ENCODE data around the gene CNTN2.
A peak's percentile ranks its signal among the peaks of the same experiment; 100 is the strongest.

CNTN2 gene

GRCh38 chr1:205068001-205068400, 25.0 kb downstream of the CNTN2 start:
- Histone ChIP-seq H3K36me3 (no peaks in the 10 kb centered on the region), H3K27ac (no peak overlapping the region), H3K4me3 (ENCODE audit: low read depth, low read length) (no peak overlapping the region), H3K9me3 (ENCODE audit: severe bottlenecking) (no peaks in the 10 kb centered on the region), H3K27me3 (ENCODE audit: insufficient read depth, low read depth, severe bottlenecking) (no peaks in the 10 kb centered on the region)
- peak; percentile 8 for DNase-seq
- TF ChIP-seq CTCF (IDR thresholded peaks at IDR 0.05; ENCODE audit: low read depth, low read length), result no peak

GRCh38 chr1:205068457-205069040, 25.5 kb downstream of the CNTN2 start:
- TF ChIP-seq CTCF (IDR thresholded peaks at IDR 0.05; ENCODE audit: low read depth, low read length), result no peak
- Histone ChIP-seq H3K9me3 (ENCODE audit: severe bottlenecking) (no peaks in the 10 kb centered on the region), H3K27me3 (ENCODE audit: insufficient read depth, low read depth, severe bottlenecking) (no peaks in the 10 kb centered on the region), H3K4me3 (ENCODE audit: low read depth, low read length) (no peak overlapping the region), H3K27ac (no peak overlapping the region), H3K36me3 (no peaks in the 10 kb centered on the region)
- no peak for DNase-seq

GRCh38 chr1:205069371-205070125, 26.5 kb downstream of the CNTN2 start:
- TF ChIP-seq CTCF (IDR thresholded peaks at IDR 0.05; ENCODE audit: low read depth, low read length), result no peak
- Histone ChIP-seq H3K36me3 (no peaks in the 10 kb centered on the region), H3K27ac (no peak overlapping the region), H3K4me3 (ENCODE audit: low read depth, low read length) (no peak overlapping the region), H3K27me3 (ENCODE audit: insufficient read depth, low read depth, severe bottlenecking) (no peaks in the 10 kb centered on the region), H3K9me3 (ENCODE audit: severe bottlenecking) (no peaks in the 10 kb centered on the region)
- DNase-seq, result peak; percentile 22

- Histone ChIP-seq H3K4me3 (ENCODE audit: low read depth, low read length) (no peak overlapping the region), H3K9me3 (ENCODE audit: severe bottlenecking) (no peaks in the 10 kb centered on the region), H3K27ac (no peak overlapping the region), H3K36me3 (no peaks in the 10 kb centered on the region), H3K27me3 (ENCODE audit: insufficient read depth, low read depth, severe bottlenecking) (no peaks in the 10 kb centered on the region)
- no peak for TF ChIP-seq CTCF (IDR thresholded peaks at IDR 0.05; ENCODE audit: low read depth, low read length)
- DNase-seq, result no peak
Observed at GRCh38 chr1:205071028-205071409, 28.0 kb downstream of the CNTN2 start.

GRCh38 chr1:205071801-205072200, 28.8 kb downstream of the CNTN2 start:
- Histone ChIP-seq H3K27ac (no peak overlapping the region), H3K36me3 (no peaks in the 10 kb centered on the region), H3K4me3 (ENCODE audit: low read depth, low read length) (no peak overlapping the region), H3K9me3 (ENCODE audit: severe bottlenecking) (no peaks in the 10 kb centered on the region), H3K27me3 (ENCODE audit: insufficient read depth, low read depth, severe bottlenecking) (no peaks in the 10 kb centered on the region)
- TF ChIP-seq CTCF (IDR thresholded peaks at IDR 0.05; ENCODE audit: low read depth, low read length), result no peak
- no peak for DNase-seq

Data from WERI-Rb-1 (cell line).